ENCODE data around the gene TMEM116. TPM values are rescaled to one million over a fixed set of nuclear protein-coding genes. Genes with fewer than 3 reads are reported as not detected.
"Not testable (repeated sequence)": the region's sequence is repeated elsewhere in the genome, so short reads cannot be mapped to it uniquely, and the experiment has no call there.

Gene TMEM116
- total RNA-seq, 2 donors from 2014 or later = 4.6 to 8.0 TPM

- Histone ChIP-seq H3K4me1 (no peaks in the 10 kb centered on the region), H3K4me3 (no peak overlapping the region), H3K27ac (no peak overlapping the region), H3K27me3 (no peaks in the 10 kb centered on the region), H3K9me3 (no peaks in the 10 kb centered on the region), H3K36me3 (replicated peaks in 1 of 2; ENCODE audit: insufficient read depth in 1 of 2, low read depth in 2 of 2) (no peaks in the 10 kb centered on the region)
- 54 to 100% methylated on average over 1 of the region's 1 CpG for WGBS, 2 donors
- no peak for DNase-seq
- TF ChIP-seq POLR2A (IDR thresholded peaks at IDR 0.05) = no peak
- TF ChIP-seq, protein P1, sequence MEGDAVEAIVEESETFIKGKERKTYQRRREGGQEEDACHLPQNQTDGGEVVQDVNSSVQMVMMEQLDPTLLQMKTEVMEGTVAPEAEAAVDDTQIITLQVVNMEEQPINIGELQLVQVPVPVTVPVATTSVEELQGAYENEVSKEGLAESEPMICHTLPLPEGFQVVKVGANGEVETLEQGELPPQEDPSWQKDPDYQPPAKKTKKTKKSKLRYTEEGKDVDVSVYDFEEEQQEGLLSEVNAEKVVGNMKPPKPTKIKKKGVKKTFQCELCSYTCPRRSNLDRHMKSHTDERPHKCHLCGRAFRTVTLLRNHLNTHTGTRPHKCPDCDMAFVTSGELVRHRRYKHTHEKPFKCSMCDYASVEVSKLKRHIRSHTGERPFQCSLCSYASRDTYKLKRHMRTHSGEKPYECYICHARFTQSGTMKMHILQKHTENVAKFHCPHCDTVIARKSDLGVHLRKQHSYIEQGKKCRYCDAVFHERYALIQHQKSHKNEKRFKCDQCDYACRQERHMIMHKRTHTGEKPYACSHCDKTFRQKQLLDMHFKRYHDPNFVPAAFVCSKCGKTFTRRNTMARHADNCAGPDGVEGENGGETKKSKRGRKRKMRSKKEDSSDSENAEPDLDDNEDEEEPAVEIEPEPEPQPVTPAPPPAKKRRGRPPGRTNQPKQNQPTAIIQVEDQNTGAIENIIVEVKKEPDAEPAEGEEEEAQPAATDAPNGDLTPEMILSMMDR (IDR thresholded peaks at IDR 0.05) = no peak
- intact Hi-C loops (cut with DNase I) = no loop called here
- no peak for ATAC-seq
These were observed 48.0 kb downstream of the TMEM116 start for GRCh38 chr12:111964935-111965334.

- ATAC-seq; H3K36me3 ChIP-seq (replicated peaks in 1 of 2; ENCODE audit: insufficient read depth in 1 of 2, low read depth in 2 of 2); H3K9me3 ChIP-seq; H3K27ac ChIP-seq; H3K4me1 ChIP-seq; intact Hi-C loops (cut with DNase I); H3K27me3 ChIP-seq; DNase-seq; H3K4me3 ChIP-seq: not testable (repeated sequence)
- WGBS, 2 donors = 89 to 100% methylated on average over 2 of the region's 2 CpGs
These were observed 53.4 kb downstream of the TMEM116 start for GRCh38 chr12:111959518-111959917.

GRCh38 chr12:111957224-111957623 is 55.7 kb downstream of the TMEM116 start:
- 94 to 100% methylated on average over 2 to 19 of the region's 31 CpGs for WGBS, 2 donors
- H3K36me3 ChIP-seq (replicated peaks in 1 of 2; ENCODE audit: insufficient read depth in 1 of 2, low read depth in 2 of 2); H3K27me3 ChIP-seq; H3K27ac ChIP-seq; DNase-seq; H3K9me3 ChIP-seq; ATAC-seq; H3K4me1 ChIP-seq; intact Hi-C loops (cut with DNase I); H3K4me3 ChIP-seq: not testable (repeated sequence)

- H3K27ac ChIP-seq = no peak overlapping the region
- DNase-seq (no peak), ATAC-seq (no peak)
- H3K4me3 ChIP-seq = no peak overlapping the region
- no peak for TF ChIP-seq POLR2A (IDR thresholded peaks at IDR 0.05)
- TF ChIP-seq, protein P1 (IDR thresholded peaks at IDR 0.05) = no peak
- H3K27me3 ChIP-seq = no peaks in the 10 kb centered on the region
- no peaks in the 10 kb centered on the region for H3K36me3 ChIP-seq (replicated peaks in 1 of 2; ENCODE audit: insufficient read depth in 1 of 2, low read depth in 2 of 2)
- no peaks in the 10 kb centered on the region for H3K4me1 ChIP-seq
- WGBS, 2 donors = 85 to 86% methylated on average over 5 of the region's 5 CpGs
- peaks cover 0 to 5% (median 0%) of the 10 kb centered on the region in 3 donors for H3K9me3 ChIP-seq
- intact Hi-C loops (cut with DNase I) = no loop called here
These were observed 58.0 kb downstream of the TMEM116 start for GRCh38 chr12:111954969-111955368.

DNA sequence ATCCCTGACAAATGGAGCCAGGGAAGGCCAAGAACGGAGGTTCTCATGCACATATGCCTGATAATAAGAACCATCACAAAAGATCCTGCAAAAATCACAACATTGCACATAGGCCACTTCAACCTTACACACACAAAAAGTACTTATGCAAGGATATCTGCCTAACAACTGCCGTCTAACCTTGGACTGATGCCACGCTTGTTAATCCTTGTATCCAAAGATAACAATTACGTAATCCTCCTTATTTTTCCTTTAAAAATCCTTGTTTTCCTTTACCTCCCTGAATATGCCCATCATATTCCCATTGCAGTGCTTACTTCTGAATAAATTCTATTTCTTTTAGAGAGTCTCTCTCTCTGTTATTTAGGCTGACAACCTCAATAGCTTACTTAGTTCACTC is 59.5 kb downstream of the TMEM116 start:
- WGBS, 2 donors = 47 to 54% methylated on average over 4 of the region's 4 CpGs
- ATAC-seq = no peak
- H3K9me3 ChIP-seq = peaks cover 0 to 5% (median 0%) of the 10 kb centered on the region in 3 donors
- intact Hi-C loops (cut with DNase I) = no loop called here
- no peak overlapping the region for H3K4me3 ChIP-seq
- H3K27ac ChIP-seq = no peak overlapping the region
- no peaks in the 10 kb centered on the region for H3K4me1 ChIP-seq
- H3K27me3 ChIP-seq = no peaks in the 10 kb centered on the region
- no peak for TF ChIP-seq POLR2A (IDR thresholded peaks at IDR 0.05)
- TF ChIP-seq, protein P1 (IDR thresholded peaks at IDR 0.05) = no peak
- H3K36me3 ChIP-seq (replicated peaks in 1 of 2; ENCODE audit: insufficient read depth in 1 of 2, low read depth in 2 of 2) = no peaks in the 10 kb centered on the region
- peak in 3 of 4 donors; percentile 10 to 37 (median 12) for DNase-seq

GRCh38 chr12:111952084-111952787 is 60.7 kb downstream of the TMEM116 start:
- DNase-seq; H3K9me3 ChIP-seq; intact Hi-C loops (cut with DNase I); H3K36me3 ChIP-seq (replicated peaks in 1 of 2; ENCODE audit: insufficient read depth in 1 of 2, low read depth in 2 of 2); H3K27me3 ChIP-seq; H3K4me1 ChIP-seq; ATAC-seq; H3K4me3 ChIP-seq; H3K27ac ChIP-seq: not testable (repeated sequence)
- WGBS, 2 donors = 94 to 98% methylated on average over 4 of the region's 4 CpGs

DNA sequence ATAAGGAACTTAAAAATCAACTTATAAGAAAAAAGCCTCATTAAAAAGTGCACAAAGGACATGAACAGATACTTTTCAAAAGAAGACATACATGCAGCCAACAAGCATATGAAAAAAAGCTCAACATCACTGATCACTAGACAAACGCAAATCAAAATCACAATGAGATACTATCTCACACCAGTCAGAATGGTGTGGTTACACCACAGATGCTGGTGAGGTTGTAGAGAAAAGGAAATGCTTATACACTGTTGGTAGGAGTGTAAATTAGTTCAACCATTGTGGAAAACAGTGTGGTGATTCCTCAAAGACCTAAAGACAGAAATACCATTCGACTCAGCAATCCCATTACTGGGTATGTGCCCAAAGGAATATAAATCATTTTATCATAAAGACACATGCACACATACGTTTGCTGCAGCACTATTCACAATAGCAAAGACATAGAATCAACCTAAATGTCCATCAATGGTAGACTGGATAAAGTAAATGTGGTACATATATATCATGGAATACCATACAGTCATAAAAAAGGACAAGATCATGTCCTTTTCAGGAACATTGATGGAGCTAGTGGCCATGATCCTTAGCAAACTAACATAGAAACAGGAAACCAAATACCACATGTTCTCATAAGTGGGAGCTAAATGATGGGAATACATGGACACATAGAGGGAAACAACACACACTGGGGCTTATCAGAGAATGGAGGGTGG is 61.8 kb downstream of the TMEM116 start:
- H3K36me3 ChIP-seq (replicated peaks in 1 of 2; ENCODE audit: insufficient read depth in 1 of 2, low read depth in 2 of 2); H3K9me3 ChIP-seq; intact Hi-C loops (cut with DNase I); H3K4me3 ChIP-seq; H3K4me1 ChIP-seq; H3K27ac ChIP-seq; DNase-seq; ATAC-seq; H3K27me3 ChIP-seq: not testable (repeated sequence)
- WGBS, 2 donors = 65 to 78% methylated on average over 3 of the region's 3 CpGs
